Neuronal stem cell (in vitro differentiated cells): ENCODE results near the gene CLRN2.

Source experiments
- DNase-seq: peaks from one replicate; pipeline ENCODE4 v3.0.0-alpha.2; 2013; ENCODE audit warnings: low spot score
- H2AFZ ChIP-seq: one replicate; pipeline ENCODE4 v1.6.1; 2013; ENCODE audit warnings: mild to moderate bottlenecking, low read length, inconsistent platforms
- H2AK5ac ChIP-seq: 2 replicates; pipeline ENCODE4 v1.6.1; 2013; ENCODE audit warnings: low read depth, mild to moderate bottlenecking, inconsistent platforms, low read length, moderate library complexity, mixed read lengths
- H2BK120ac ChIP-seq: 2 replicates; pipeline ENCODE4 v1.6.1; 2013; ENCODE audit warnings: low read depth, mild to moderate bottlenecking, inconsistent platforms, low read length, moderate library complexity, mixed read lengths
- H2BK12ac ChIP-seq: one replicate; pipeline ENCODE4 v1.6.1; 2013; ENCODE audit warnings: low read length, inconsistent platforms
- H2BK15ac ChIP-seq: 2 replicates; pipeline ENCODE4 v1.6.1; 2013; ENCODE audit warnings: mild to moderate bottlenecking, low read length, inconsistent platforms, mixed read lengths
- H2BK5ac ChIP-seq: one replicate; pipeline ENCODE4 v1.6.1; 2013; ENCODE audit warnings: inconsistent platforms, mild to moderate bottlenecking, low read length, moderate library complexity
- H3K14ac ChIP-seq: one replicate; pipeline ENCODE4 v1.6.1; 2013; ENCODE audit warnings: low read length, inconsistent platforms
- H3K18ac ChIP-seq: 2 replicates; pipeline ENCODE4 v1.6.1; 2013; ENCODE audit warnings: low read length, inconsistent platforms
- H3K23ac ChIP-seq: 2 replicates; pipeline ENCODE4 v1.6.1; 2013; ENCODE audit warnings: low read depth, mild to moderate bottlenecking, mixed read lengths, low read length, inconsistent platforms; ENCODE audit not compliant: poor library complexity
- H3K27ac ChIP-seq: replicated peaks from 3 replicates; pipeline ENCODE4 v1.5.1; 2013; ENCODE audit warnings: low read length, inconsistent platforms
- H3K27me3 ChIP-seq, 3 experiments: 2 replicates each; pipeline ENCODE4 v1.6.1; 2013; ENCODE audit warnings: low read length in 3 of 3, mild to moderate bottlenecking in 2 of 3, inconsistent platforms in 1 of 3, low read depth in 1 of 3, mixed read lengths in 1 of 3, moderate library complexity in 1 of 3; ENCODE audit not compliant: control insufficient read depth in 3 of 3, insufficient read depth in 3 of 3
- H3K36me3 ChIP-seq, 2 donors: replicated peaks in 1 of 2; 2 replicates each; pipeline ENCODE4 v1.6.1; 2013; ENCODE audit warnings: low read length in 2 of 2; ENCODE audit not compliant: control insufficient read depth in 2 of 2, insufficient read depth in 2 of 2
- H3K4ac ChIP-seq: 2 replicates; pipeline ENCODE4 v1.6.1; 2013; ENCODE audit warnings: inconsistent platforms, mild to moderate bottlenecking, low read length, moderate library complexity
- H3K4me1 ChIP-seq, 2 donors: 1 replicate in 1 of 2; 2 replicates in 1 of 2; pipeline ENCODE4 v1.6.1; 2013; ENCODE audit warnings: low read length in 2 of 2, low read depth in 1 of 2; ENCODE audit not compliant: control insufficient read depth in 2 of 2, insufficient read depth in 1 of 2
- H3K4me2 ChIP-seq: one replicate; pipeline ENCODE4 v1.6.1; 2013; ENCODE audit warnings: mild to moderate bottlenecking, low read length, inconsistent platforms; ENCODE audit not compliant: insufficient read depth, poor library complexity, severe bottlenecking
- H3K4me3 ChIP-seq, 2 donors: 2 replicates each; pipeline ENCODE4 v1.5.1; 2013; ENCODE audit warnings: low read length in 2 of 2, mild to moderate bottlenecking in 2 of 2, inconsistent platforms in 1 of 2, moderate library complexity in 1 of 2
- H3K79me1 ChIP-seq: one replicate; pipeline ENCODE4 v1.6.1; 2013; ENCODE audit warnings: low read depth, mild to moderate bottlenecking, inconsistent platforms, low read length, moderate library complexity
- H3K9ac ChIP-seq: one replicate; pipeline ENCODE4 v1.6.1; 2013; ENCODE audit warnings: mild to moderate bottlenecking, low read depth, low read length, inconsistent platforms; ENCODE audit not compliant: poor library complexity
- H3K9me3 ChIP-seq, 2 donors: replicated peaks in 1 of 2; 2 replicates each; pipeline versions ENCODE3 to v1.6.1; 2013; ENCODE audit warnings: low read length in 2 of 2, mild to moderate bottlenecking in 2 of 2, inconsistent platforms in 1 of 2, low read depth in 1 of 2, mixed read lengths in 1 of 2, moderate library complexity in 1 of 2; ENCODE audit not compliant: control insufficient read depth in 2 of 2, insufficient read depth in 1 of 2
- H4K8ac ChIP-seq: one replicate; pipeline ENCODE4 v1.6.1; 2013; ENCODE audit warnings: low read depth, mild to moderate bottlenecking, inconsistent platforms, low read length, moderate library complexity
- H4K91ac ChIP-seq: one replicate; pipeline ENCODE4 v1.6.1; 2013; ENCODE audit warnings: low read length, low read depth, mild to moderate bottlenecking, inconsistent platforms; ENCODE audit not compliant: poor library complexity
- WGBS, 2 donors: extraction: QIAGEN DNeasy Blood & Tissue Kit; methylation state at CpG; one replicate each; pipeline ENCODE4 v1.1.7; 2013; ENCODE audit warnings: missing lambda C conversion rate in 2 of 2, mixed read lengths in 1 of 2; ENCODE audit not compliant: insufficient read length in 2 of 2, insufficient replicate concordance in 1 of 2; ENCODE audit errors: extremely low coverage in 2 of 2; 5-methylcytosine and 5-hydroxymethylcytosine counted together

CLRN2 gene

DNA sequence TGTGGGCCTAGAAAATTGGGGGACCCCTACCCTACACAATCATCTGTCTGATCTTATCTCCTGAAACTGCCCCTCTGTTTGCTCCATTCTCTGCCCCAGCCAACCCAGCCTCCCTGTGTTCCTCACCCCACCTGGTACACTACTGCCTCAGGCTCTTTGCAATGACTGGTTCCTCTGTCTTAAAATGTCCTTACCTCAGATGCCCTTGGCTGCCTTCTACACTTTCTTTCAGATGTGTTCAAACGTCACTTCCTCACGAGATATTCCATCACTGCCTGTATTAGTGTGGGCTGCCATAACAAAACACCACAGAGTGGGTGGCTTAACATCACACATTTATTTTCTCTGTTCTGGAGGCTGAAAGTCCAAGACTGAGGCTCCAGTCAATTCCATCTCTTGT, 32.2 kb upstream of the CLRN2 start:
- no peaks in the 10 kb centered on the region for H3K79me1 ChIP-seq
- no peak overlapping the region for H3K9ac ChIP-seq

DNA sequence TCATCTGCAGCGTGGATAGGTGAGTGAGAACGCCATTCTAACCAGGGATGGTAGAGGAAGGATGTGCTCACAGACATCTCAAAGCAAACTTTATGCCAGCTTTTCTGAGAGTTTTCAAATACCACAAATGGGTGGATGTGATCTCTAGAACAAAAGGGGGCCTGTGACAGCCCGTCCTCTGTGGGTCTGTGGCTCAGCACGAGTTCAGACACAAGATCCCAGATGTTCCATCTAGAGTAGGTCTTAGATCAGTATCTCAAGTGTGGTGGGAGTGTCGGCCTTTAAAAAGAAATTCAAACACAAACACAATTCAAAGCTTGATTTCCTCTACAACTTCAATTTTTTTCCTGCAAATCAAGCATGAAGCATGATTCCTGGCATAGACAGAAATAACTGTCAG, 25.8 kb upstream of the CLRN2 start:
- Histone ChIP-seq H3K79me1 (no peaks in the 10 kb centered on the region), H3K9ac (no peak overlapping the region), H3K4me3 (no peak overlapping the region), H2BK120ac (no peak overlapping the region), H2BK15ac (no peak overlapping the region), H3K4me2 (no peak overlapping the region), H3K4me1 (no peaks in the 10 kb centered on the region), H3K27me3 (no peaks in the 10 kb centered on the region), H2BK12ac (no peak overlapping the region), H4K91ac (no peak overlapping the region), H3K4ac (no peak overlapping the region), H3K36me3 (peaks cover 26 to 54% of the 10 kb centered on the region in 2 donors), H3K18ac (no peak overlapping the region), H3K27ac (no peak overlapping the region), H2AK5ac (no peak overlapping the region), H3K23ac (no peak overlapping the region), H3K14ac (no peak overlapping the region), H2BK5ac (no peak overlapping the region), H4K8ac (no peak overlapping the region), H2AFZ (no peak overlapping the region), H3K9me3 (no peaks in the 10 kb centered on the region)
- DNase-seq: no peak
- no CpG with 5 or more reads among the region's 5 CpGs for WGBS, 2 donors

More for the DNA sequence above, 32.2 kb upstream of the CLRN2 start:
- no peak overlapping the region for H2BK5ac ChIP-seq
- WGBS, 2 donors: no CpG with 5 or more reads among the region's 2 CpGs
- no peak overlapping the region for H3K14ac ChIP-seq
- no peak overlapping the region for H3K4me3 ChIP-seq
- no peak overlapping the region for H3K4me2 ChIP-seq
- H4K91ac ChIP-seq: no peak overlapping the region
- no peak overlapping the region for H2BK15ac ChIP-seq
- H3K23ac ChIP-seq: no peak overlapping the region
- H4K8ac ChIP-seq: no peak overlapping the region
- no peak overlapping the region for H2BK12ac ChIP-seq
- no peak overlapping the region for H3K27ac ChIP-seq
- H2AFZ ChIP-seq: no peak overlapping the region
- H3K9me3 ChIP-seq: peaks cover 0 to 2% of the 10 kb centered on the region in 2 donors
- no peak overlapping the region for H2AK5ac ChIP-seq
- no peak overlapping the region for H3K18ac ChIP-seq
- no peak for DNase-seq
- no peak overlapping the region for H3K4ac ChIP-seq
- H2BK120ac ChIP-seq: no peak overlapping the region
- H3K4me1 ChIP-seq: no peaks in the 10 kb centered on the region
- no peaks in the 10 kb centered on the region for H3K27me3 ChIP-seq
- peaks cover 9 to 18% of the 10 kb centered on the region in 2 donors for H3K36me3 ChIP-seq

DNA sequence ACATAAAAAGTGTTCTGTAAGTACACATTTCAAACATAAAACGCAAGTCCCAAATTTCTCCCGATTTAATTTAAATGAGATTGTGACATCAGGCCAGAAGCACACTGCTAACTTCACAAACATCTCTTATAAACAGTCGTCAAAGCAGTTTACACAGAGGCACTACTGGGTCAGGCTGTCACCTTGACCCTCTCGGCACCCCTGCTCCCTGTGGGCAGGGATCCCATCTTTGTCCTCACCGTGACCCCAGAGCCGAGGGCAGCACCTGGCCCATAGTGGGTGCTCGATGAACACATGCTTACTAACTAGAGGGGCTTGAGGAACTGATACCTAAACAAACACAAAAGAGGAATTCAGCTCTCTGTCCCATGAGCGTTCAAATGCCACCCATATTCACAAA, 25.2 kb upstream of the CLRN2 start:
- no peak overlapping the region for H4K8ac ChIP-seq
- no peak overlapping the region for H3K4ac ChIP-seq
- H2BK15ac ChIP-seq: no peak overlapping the region
- DNase-seq: no peak
- H3K4me1 ChIP-seq: peaks cover 0 to under 1% of the 10 kb centered on the region in 2 donors
- no peak overlapping the region for H4K91ac ChIP-seq
- H2AK5ac ChIP-seq: no peak overlapping the region
- H3K36me3 ChIP-seq: peaks cover 26 to 60% of the 10 kb centered on the region in 2 donors
- H2AFZ ChIP-seq: no peak overlapping the region
- no peaks in the 10 kb centered on the region for H3K79me1 ChIP-seq
- H3K4me2 ChIP-seq: no peak overlapping the region
- H3K4me3 ChIP-seq: no peak overlapping the region
- no peak overlapping the region for H3K23ac ChIP-seq
- H2BK120ac ChIP-seq: no peak overlapping the region
- no peak overlapping the region for H3K18ac ChIP-seq
- H3K9ac ChIP-seq: no peak overlapping the region
- no peaks in the 10 kb centered on the region for H3K27me3 ChIP-seq
- H3K9me3 ChIP-seq: no peaks in the 10 kb centered on the region
- H3K14ac ChIP-seq: no peak overlapping the region
- no peak overlapping the region for H2BK12ac ChIP-seq
- no peak overlapping the region for H2BK5ac ChIP-seq
- no peak overlapping the region for H3K27ac ChIP-seq
- WGBS, 2 donors: no CpG with 5 or more reads among the region's 8 CpGs

DNA sequence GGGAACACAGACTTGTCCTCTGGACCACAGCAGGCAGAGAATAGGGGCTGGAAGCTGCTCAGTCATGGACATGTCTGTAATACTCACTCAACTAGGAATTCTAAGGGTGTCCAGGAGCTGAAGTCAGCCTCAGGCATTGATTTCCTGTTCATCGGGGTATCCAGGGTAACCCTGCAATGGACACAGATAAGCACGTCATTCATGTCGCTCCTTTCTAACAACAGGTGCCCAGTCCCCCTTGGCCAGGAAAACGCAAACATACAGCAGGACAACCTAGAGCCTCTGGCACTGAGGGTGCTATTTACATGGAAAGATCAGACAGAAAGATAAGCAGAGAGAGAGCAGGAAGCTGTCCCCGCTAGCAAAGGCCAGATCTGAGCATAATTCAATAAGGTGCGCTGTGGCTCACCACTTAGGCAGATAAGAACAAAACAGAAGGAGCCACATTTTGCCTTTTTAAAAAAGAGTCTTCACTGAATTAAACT, 24.3 kb upstream of the CLRN2 start:
- H3K14ac ChIP-seq: no peak overlapping the region
- no peaks in the 10 kb centered on the region for H3K9me3 ChIP-seq
- no peaks in the 10 kb centered on the region for H3K79me1 ChIP-seq
- H2BK12ac ChIP-seq: no peak overlapping the region
- DNase-seq: no peak
- no peaks in the 10 kb centered on the region for H3K27me3 ChIP-seq
- H2AFZ ChIP-seq: no peak overlapping the region
- no peak overlapping the region for H2BK120ac ChIP-seq
- H3K4me1 ChIP-seq: peaks cover 0 to 2% of the 10 kb centered on the region in 2 donors
- no peak overlapping the region for H3K4me3 ChIP-seq
- peaks cover 26 to 65% of the 10 kb centered on the region in 2 donors for H3K36me3 ChIP-seq
- no CpG with 5 or more reads among the region's 6 CpGs for WGBS, 2 donors
- no peak overlapping the region for H2AK5ac ChIP-seq
- no peak overlapping the region for H2BK15ac ChIP-seq
- H3K9ac ChIP-seq: no peak overlapping the region
- no peak overlapping the region for H3K4ac ChIP-seq
- no peak overlapping the region for H3K23ac ChIP-seq
- H2BK5ac ChIP-seq: no peak overlapping the region
- no peak overlapping the region for H3K18ac ChIP-seq
- H4K91ac ChIP-seq: no peak overlapping the region
- H4K8ac ChIP-seq: peak overlapping the region; percentile 52
- H3K27ac ChIP-seq: no peak overlapping the region
- H3K4me2 ChIP-seq: no peak overlapping the region
